ENCODE data around the gene LYPD1. TPM values are rescaled to one million over a fixed set of nuclear protein-coding genes. Genes with fewer than 3 reads are reported as not detected.

Gene LYPD1
- total and polyA plus RNA-seq, 9 of the 15 experiments (the other 6 are each of a cell fraction or from before 2014, with no cell fraction given), result not detected

DNA sequence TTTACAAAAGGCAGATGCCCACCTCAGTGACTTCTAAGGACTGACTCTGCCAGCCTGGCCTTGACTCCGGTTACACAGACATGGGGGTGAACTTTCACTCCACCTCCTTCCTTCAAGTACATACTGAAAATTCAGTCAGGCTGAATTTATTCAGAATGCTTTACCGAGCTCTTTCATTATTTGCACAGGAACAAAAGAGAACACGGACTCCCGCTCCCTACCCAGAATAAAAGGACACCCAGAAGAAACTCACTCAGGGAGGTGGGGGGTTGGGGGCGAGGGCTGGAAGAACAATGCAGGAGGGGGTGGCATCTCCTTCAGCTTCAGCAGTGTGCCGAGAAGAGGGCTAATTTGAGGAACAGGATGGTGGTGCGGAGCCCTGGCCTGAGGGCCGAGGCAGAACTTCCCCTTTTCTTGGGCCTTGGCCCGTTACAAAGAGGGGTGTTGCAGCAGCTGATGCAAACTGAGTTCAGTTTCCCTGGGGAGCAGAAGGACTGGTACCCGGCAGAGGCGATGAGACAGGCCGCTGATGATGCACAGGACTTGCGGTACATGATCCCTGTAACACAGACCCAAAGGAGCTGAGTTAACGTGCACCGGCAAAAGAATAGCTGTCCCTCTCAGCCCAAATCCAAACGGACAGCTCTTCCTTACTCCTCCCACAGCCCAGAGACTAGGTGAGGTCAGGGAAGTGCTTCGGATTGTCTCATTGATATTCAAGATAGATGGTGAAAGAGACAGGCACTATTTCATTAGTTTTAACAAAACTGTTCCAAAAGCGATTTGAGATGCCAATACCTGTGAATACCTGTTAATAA, 24.1 kb downstream of the LYPD1 start (continued):
- TF ChIP-seq, protein P1, sequence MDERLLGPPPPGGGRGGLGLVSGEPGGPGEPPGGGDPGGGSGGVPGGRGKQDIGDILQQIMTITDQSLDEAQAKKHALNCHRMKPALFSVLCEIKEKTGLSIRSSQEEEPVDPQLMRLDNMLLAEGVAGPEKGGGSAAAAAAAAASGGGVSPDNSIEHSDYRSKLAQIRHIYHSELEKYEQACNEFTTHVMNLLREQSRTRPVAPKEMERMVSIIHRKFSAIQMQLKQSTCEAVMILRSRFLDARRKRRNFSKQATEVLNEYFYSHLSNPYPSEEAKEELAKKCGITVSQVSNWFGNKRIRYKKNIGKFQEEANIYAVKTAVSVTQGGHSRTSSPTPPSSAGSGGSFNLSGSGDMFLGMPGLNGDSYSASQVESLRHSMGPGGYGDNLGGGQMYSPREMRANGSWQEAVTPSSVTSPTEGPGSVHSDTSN (CRISPR knock-in tag; IDR thresholded peaks at IDR 0.05; ENCODE audit: low read depth), result no peak
- TF ChIP-seq, protein P1 (tag; conservative IDR thresholded peaks at IDR 0.05; ENCODE audit: low read depth), result no peak

- ChIA-PET CTCF (ENCODE audit: low intra/inter-chr PET ratio) (no interaction called here), POLR2A (no interaction called here)
- H3K4me2 ChIP-seq (ENCODE audit: insufficient read depth, low read length), result no peak overlapping the region
- no peaks in the 10 kb centered on the region for H3K9me1 ChIP-seq (ENCODE audit: control insufficient read depth, insufficient read depth, low read length)
- no peak overlapping the region for H3K4me3 ChIP-seq
- BruUV-seq (replicated peaks), result no TSS peak
- no peak overlapping the region for H2AFZ ChIP-seq (ENCODE audit: low read depth, low read length)
- WGBS (ENCODE audit: insufficient coverage, low coverage, missing lambda C conversion rate), result 19% methylated on average over 32 of the region's 35 CpGs
- no peaks in the 10 kb centered on the region for H3K9me3 ChIP-seq (replicated peaks; ENCODE audit: control insufficient read depth, insufficient read depth, low read depth, low read length)
- H3K9ac ChIP-seq (ENCODE audit: insufficient read depth in 1 of 2, low read depth in 2 of 2, low read length in 2 of 2), result no peak overlapping the region
- no peaks in the 10 kb centered on the region for H3K79me2 ChIP-seq (ENCODE audit: control insufficient read depth, insufficient read depth, low read length)
- no peak overlapping the region for H3K27ac ChIP-seq (ENCODE audit: extremely low read depth, low read depth, low read length)
- FAIRE-seq (no peak), ATAC-seq (no peak), DNase-seq (ENCODE audit: extremely low read depth in 1 of 4, low spot score in 3 of 4) (no peak)
- intact Hi-C loops (cut with micrococcal nuclease) (no loop called here), in situ Hi-C loops (cut with MboI) (no loop called here)
- no peaks in the 10 kb centered on the region for H3K36me3 ChIP-seq (ENCODE audit: control insufficient read depth, insufficient read depth, low read length)
- H3K27me3 ChIP-seq (ENCODE audit: control insufficient read depth in 2 of 2, insufficient read depth in 2 of 2, low read length in 2 of 2), result peaks cover 0 to 16% of the 10 kb centered on the region in 2 experiments; a peak in 2 of 5 replicates
- peaks cover 0 to 4% of the 10 kb centered on the region in 2 experiments; a peak in 1 of 5 replicates for H3K4me1 ChIP-seq (replicated peaks in 1 of 2; ENCODE audit: control insufficient read depth in 2 of 2, insufficient read depth in 2 of 2, low read length in 2 of 2)
- no peaks in the 10 kb centered on the region for H4K20me1 ChIP-seq (replicated peaks; ENCODE audit: control insufficient read depth, insufficient read depth, low read length)
- TF ChIP-seq DLX4 (CRISPR knock-in tag; IDR thresholded peaks at IDR 0.05), result no peak
- TF ChIP-seq NCOA2 (IDR thresholded peaks at IDR 0.05; ENCODE audit: partially characterized antibody in 2 of 2), result no peak
Measured at GRCh38 chr2:132645176-132645575, 24.8 kb downstream of the LYPD1 start.
